GM23338 (cell line): ENCODE measurements around the gene TJAP1. TPM values are rescaled to one million over a fixed set of nuclear protein-coding genes. Genes with fewer than 3 reads are reported as not detected.

Source experiments
- ATAC-seq: fragments of 200-7000 bp; cut with Tn5 transposase; 3 replicates; pipeline ENCODE4 v1.9.1; 2020
- DNase-seq: peaks from one replicate; pipeline ENCODE4 v3.0.0-alpha.2; 2015; ENCODE audit warnings: low spot score
- H2AFZ ChIP-seq: fragments of 200-600 bp; sonication (generic); 2 replicates; pipeline ENCODE4 v1.8.0; 2016; ENCODE audit warnings: antibody characterized with exemption, mild to moderate bottlenecking, moderate library complexity
- H3F3A ChIP-seq: fragments of 200-600 bp; sonication (generic); replicated peaks from 2 replicates; pipeline ENCODE4 v1.8.0; 2017; ENCODE audit warnings: antibody characterized with exemption, mixed run types, low read depth
- H3K27ac ChIP-seq: fragments of 200-600 bp; sonication (generic); 2 replicates; pipeline ENCODE4 v1.6.1; 2016; ENCODE audit warnings: low read depth
- H3K27me3 ChIP-seq: fragments of 200-600 bp; sonication (generic); 2 replicates; pipeline ENCODE4 v1.8.0; 2016; ENCODE audit warnings: mild to moderate bottlenecking, mixed run types, moderate library complexity; ENCODE audit not compliant: insufficient read depth
- H3K36me3 ChIP-seq: fragments of 200-600 bp; sonication (generic); 2 replicates; pipeline ENCODE4 v1.8.0; 2016; ENCODE audit warnings: mild to moderate bottlenecking; ENCODE audit not compliant: insufficient read depth
- H3K4me1 ChIP-seq: fragments of 200-600 bp; sonication (generic); 2 replicates; pipeline ENCODE4 v1.8.0; 2016; ENCODE audit warnings: mild to moderate bottlenecking, moderate library complexity; ENCODE audit not compliant: insufficient read depth
- H3K4me2 ChIP-seq: fragments of 200-600 bp; sonication (generic); 2 replicates; pipeline ENCODE4 v1.7.1; 2017; ENCODE audit warnings: mixed run types
- H3K4me3 ChIP-seq: fragments of 200-600 bp; sonication (generic); 2 replicates; pipeline ENCODE4 v1.6.1; 2016; ENCODE audit warnings: mixed run types
- H3K79me2 ChIP-seq: fragments of 200-600 bp; sonication (generic); replicated peaks from 2 replicates; pipeline ENCODE4 v1.8.0; 2017; ENCODE audit warnings: mild to moderate bottlenecking; ENCODE audit not compliant: insufficient read depth
- H3K9me2 ChIP-seq: fragments of 200-600 bp; sonication (generic); 2 replicates; pipeline ENCODE4 v1.8.0; 2017; ENCODE audit not compliant: insufficient read depth
- H4K20me1 ChIP-seq: fragments of 200-600 bp; sonication (generic); replicated peaks from 2 replicates; pipeline ENCODE4 v1.8.0; 2017; ENCODE audit warnings: mild to moderate bottlenecking; ENCODE audit not compliant: insufficient read depth
- H3K27ac Mint-ChIP-seq: 2 replicates; pipeline ENCODE4 v1.8.0; 2020; ENCODE audit warnings: inconsistent platforms, mild to moderate bottlenecking, moderate library complexity, mixed read lengths
- H3K27me3 Mint-ChIP-seq: 3 replicates; pipeline ENCODE4 v1.8.0; 2022; ENCODE audit warnings: low read depth, mild to moderate bottlenecking, moderate library complexity, mixed read lengths, inconsistent platforms; ENCODE audit not compliant: insufficient read depth, poor library complexity
- H3K36me3 Mint-ChIP-seq: 3 replicates; pipeline ENCODE4 v1.8.0; 2021; ENCODE audit warnings: low read depth, mild to moderate bottlenecking, inconsistent platforms, moderate library complexity, mixed read lengths
- H3K4me1 Mint-ChIP-seq: 3 replicates; pipeline ENCODE4 v1.8.0; 2020; ENCODE audit warnings: mild to moderate bottlenecking, inconsistent platforms, mixed read lengths
- H3K4me3 Mint-ChIP-seq: 3 replicates; pipeline ENCODE4 v1.8.0; 2021; ENCODE audit warnings: moderate library complexity, mild to moderate bottlenecking, inconsistent platforms, mixed read lengths
- H3K9me3 Mint-ChIP-seq: 3 replicates; pipeline ENCODE4 v1.8.0; 2020; ENCODE audit warnings: moderate library complexity, mild to moderate bottlenecking, inconsistent platforms, mixed read lengths
- CREB1 ChIP-seq: fragments of 250-450 bp; sonication (Bioruptor Pico); IDR thresholded peaks from 2 replicates; pipeline ENCODE4 v1.5.0; 2020; ENCODE audit warnings: low read depth, mild to moderate bottlenecking, moderate library complexity
- EZH2 ChIP-seq: fragments of 200-600 bp; sonication (generic); IDR thresholded peaks from one replicate; pipeline ENCODE4 v1.8.0; 2017; ENCODE audit warnings: antibody characterized with exemption, mild to moderate bottlenecking, low read depth; ENCODE audit not compliant: unreplicated experiment
- NANOG ChIP-seq: IDR thresholded peaks from 2 replicates; pipeline ENCODE4 v1.6.1; 2016; ENCODE audit warnings: antibody characterized with exemption, borderline replicate concordance
- REST ChIP-seq: IDR thresholded peaks from one replicate; pipeline ENCODE4 v1.6.1; 2018; ENCODE audit warnings: antibody characterized with exemption; ENCODE audit not compliant: unreplicated experiment
- STAT1 ChIP-seq: IDR thresholded peaks from one replicate; pipeline ENCODE4 v1.6.1; 2016; ENCODE audit warnings: antibody characterized with exemption; ENCODE audit not compliant: unreplicated experiment
- ZNF331 ChIP-seq: fragments of 250-450 bp; sonication (Bioruptor Pico); IDR thresholded peaks from 2 replicates; pipeline ENCODE4 v1.5.0; 2020; ENCODE audit warnings: low read depth, mild to moderate bottlenecking, moderate library complexity
- polyA plus RNA-seq: library from polyadenylated mRNA; unstranded; fragments of >200 nt; fragmentation: Nextera tagmentation; extraction: Ambion mirVana; gene quantifications from 2 replicates; pipeline ENCODE4 v1.2.1, GENCODE V29; 2016
- total RNA-seq: library from RNA; depleted of rRNA; stranded (reverse); fragments of >200 nt; shearing (Covaris generic); gene quantifications from 2 replicates; pipeline ENCODE4 v1.2.3, GENCODE V29; 2014
- TF ChIP-seq, protein P1 (sequence below): fragments of 250-450 bp; sonication (Bioruptor Pico); IDR thresholded peaks from 2 replicates; pipeline ENCODE4 v1.5.0; 2020; ENCODE audit warnings: mild to moderate bottlenecking, moderate library complexity
- TF ChIP-seq, protein P2 (sequence below), 2 experiments: fragments of 200-600 bp in 1 of 2; sonication (generic) in 1 of 2; conservative IDR thresholded peaks; 2 replicates each; pipeline versions ENCODE4 v1.5.1 to v1.6.1; 2016 to 2017; ENCODE audit warnings: antibody characterized with exemption in 2 of 2, low read depth in 2 of 2, mild to moderate bottlenecking in 2 of 2, moderate library complexity in 1 of 2

The TJAP1 gene
- total and polyA plus RNA-seq, 2 experiments from 2014 or later, result 17.6 to 34.3 TPM

DNA sequence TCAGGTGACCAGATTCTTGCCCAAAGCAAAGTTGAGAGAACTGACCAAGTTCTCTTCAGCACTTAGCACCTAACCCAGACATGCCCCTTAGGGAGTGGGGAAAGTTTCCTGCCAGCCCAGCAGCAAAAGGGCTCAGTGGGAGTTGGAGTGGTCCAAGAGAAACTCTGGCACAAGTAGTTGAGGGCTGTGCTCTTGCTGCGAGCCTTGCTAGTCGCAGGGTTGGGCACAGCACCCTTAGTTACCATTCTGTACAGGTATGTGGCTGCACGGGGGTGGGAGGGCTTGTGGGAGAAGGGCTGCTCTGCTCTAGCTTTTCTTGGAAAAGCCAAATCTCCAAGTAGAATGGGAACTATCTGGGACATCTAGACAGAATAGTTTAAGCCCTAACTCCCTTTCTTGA lies 45.9 kb downstream of the TJAP1 start (continued):
- TF ChIP-seq REST, result no peak
- TF ChIP-seq EZH2, result no peak
- no peak for TF ChIP-seq ZNF331 (CRISPR knock-in tag)
- no peak for TF ChIP-seq STAT1

DNA sequence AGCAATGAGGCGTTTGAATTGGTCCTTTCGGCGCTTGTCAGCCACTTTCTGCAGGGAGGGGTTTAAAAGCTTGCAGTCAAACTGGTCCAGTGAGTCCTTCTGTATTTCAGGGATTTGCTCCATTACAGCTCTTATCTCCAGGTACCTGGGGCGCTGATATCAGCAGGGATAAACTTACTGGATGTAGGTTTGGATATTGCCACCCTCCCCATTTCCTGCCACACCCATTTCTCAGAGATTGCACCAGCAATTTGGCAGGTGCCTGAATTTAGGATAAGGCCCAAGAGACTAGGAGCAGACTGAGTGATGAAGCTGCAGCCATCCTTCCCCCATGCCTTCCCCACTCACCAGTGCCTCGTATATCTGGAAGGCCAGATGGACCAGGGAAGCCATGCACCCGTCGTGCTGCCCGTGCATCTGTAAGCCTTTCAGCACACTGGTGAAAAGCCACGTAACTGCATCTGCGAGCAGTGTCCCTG lies 47.2 kb downstream of the TJAP1 start:
- Histone ChIP-seq H3F3A (peaks cover 38% of the 10 kb centered on the region), H3K4me3 (no peak overlapping the region)
- H3K4me1 Mint-ChIP-seq, result no peaks in the 10 kb centered on the region

More for the DNA sequence above, 47.2 kb downstream of the TJAP1 start:
- Histone ChIP-seq H3K4me1 (no peaks in the 10 kb centered on the region), H3K4me2 (no peak overlapping the region), H3K27me3 (no peaks in the 10 kb centered on the region), H3K27ac (0 out of 2 replicates have a peak overlapping the region, but pooled peaks have one; percentile 45), H3K79me2 (no peaks in the 10 kb centered on the region), H3K36me3 (peaks cover 64% of the 10 kb centered on the region), H4K20me1 (peaks cover 23% of the 10 kb centered on the region), H2AFZ (no peak overlapping the region), H3K9me2 (no peaks in the 10 kb centered on the region)
- TF ChIP-seq REST (no peak), STAT1 (no peak), ZNF331 (CRISPR knock-in tag) (no peak), CREB1 (CRISPR knock-in tag) (no peak), NANOG (no peak), EZH2 (no peak)
- TF ChIP-seq, protein P1, sequence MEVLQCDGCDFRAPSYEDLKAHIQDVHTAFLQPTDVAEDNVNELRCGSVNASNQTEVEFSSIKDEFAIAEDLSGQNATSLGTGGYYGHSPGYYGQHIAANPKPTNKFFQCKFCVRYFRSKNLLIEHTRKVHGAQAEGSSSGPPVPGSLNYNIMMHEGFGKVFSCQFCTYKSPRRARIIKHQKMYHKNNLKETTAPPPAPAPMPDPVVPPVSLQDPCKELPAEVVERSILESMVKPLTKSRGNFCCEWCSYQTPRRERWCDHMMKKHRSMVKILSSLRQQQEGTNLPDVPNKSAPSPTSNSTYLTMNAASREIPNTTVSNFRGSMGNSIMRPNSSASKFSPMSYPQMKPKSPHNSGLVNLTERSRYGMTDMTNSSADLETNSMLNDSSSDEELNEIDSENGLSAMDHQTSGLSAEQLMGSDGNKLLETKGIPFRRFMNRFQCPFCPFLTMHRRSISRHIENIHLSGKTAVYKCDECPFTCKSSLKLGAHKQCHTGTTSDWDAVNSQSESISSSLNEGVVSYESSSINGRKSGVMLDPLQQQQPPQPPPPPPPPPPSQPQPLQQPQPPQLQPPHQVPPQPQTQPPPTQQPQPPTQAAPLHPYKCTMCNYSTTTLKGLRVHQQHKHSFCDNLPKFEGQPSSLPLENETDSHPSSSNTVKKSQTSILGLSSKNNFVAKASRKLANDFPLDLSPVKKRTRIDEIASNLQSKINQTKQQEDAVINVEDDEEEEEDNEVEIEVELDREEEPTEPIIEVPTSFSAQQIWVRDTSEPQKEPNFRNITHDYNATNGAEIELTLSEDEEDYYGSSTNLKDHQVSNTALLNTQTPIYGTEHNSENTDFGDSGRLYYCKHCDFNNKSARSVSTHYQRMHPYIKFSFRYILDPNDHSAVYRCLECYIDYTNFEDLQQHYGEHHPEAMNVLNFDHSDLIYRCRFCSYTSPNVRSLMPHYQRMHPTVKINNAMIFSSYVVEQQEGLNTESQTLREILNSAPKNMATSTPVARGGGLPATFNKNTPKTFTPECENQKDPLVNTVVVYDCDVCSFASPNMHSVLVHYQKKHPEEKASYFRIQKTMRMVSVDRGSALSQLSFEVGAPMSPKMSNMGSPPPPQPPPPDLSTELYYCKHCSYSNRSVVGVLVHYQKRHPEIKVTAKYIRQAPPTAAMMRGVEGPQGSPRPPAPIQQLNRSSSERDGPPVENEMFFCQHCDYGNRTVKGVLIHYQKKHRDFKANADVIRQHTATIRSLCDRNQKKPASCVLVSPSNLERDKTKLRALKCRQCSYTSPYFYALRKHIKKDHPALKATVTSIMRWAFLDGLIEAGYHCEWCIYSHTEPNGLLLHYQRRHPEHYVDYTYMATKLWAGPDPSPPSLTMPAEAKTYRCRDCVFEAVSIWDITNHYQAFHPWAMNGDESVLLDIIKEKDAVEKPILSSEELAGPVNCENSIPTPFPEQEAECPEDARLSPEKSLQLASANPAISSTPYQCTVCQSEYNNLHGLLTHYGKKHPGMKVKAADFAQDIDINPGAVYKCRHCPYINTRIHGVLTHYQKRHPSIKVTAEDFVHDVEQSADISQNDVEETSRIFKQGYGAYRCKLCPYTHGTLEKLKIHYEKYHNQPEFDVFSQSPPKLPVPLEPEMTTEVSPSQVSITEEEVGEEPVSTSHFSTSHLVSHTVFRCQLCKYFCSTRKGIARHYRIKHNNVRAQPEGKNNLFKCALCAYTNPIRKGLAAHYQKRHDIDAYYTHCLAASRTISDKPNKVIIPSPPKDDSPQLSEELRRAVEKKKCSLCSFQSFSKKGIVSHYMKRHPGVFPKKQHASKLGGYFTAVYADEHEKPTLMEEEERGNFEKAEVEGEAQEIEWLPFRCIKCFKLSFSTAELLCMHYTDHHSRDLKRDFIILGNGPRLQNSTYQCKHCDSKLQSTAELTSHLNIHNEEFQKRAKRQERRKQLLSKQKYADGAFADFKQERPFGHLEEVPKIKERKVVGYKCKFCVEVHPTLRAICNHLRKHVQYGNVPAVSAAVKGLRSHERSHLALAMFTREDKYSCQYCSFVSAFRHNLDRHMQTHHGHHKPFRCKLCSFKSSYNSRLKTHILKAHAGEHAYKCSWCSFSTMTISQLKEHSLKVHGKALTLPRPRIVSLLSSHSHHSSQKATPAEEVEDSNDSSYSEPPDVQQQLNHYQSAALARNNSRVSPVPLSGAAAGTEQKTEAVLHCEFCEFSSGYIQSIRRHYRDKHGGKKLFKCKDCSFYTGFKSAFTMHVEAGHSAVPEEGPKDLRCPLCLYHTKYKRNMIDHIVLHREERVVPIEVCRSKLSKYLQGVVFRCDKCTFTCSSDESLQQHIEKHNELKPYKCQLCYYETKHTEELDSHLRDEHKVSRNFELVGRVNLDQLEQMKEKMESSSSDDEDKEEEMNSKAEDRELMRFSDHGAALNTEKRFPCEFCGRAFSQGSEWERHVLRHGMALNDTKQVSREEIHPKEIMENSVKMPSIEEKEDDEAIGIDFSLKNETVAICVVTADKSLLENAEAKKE (CRISPR knock-in tag), result no peak
- TF ChIP-seq, protein P2, sequence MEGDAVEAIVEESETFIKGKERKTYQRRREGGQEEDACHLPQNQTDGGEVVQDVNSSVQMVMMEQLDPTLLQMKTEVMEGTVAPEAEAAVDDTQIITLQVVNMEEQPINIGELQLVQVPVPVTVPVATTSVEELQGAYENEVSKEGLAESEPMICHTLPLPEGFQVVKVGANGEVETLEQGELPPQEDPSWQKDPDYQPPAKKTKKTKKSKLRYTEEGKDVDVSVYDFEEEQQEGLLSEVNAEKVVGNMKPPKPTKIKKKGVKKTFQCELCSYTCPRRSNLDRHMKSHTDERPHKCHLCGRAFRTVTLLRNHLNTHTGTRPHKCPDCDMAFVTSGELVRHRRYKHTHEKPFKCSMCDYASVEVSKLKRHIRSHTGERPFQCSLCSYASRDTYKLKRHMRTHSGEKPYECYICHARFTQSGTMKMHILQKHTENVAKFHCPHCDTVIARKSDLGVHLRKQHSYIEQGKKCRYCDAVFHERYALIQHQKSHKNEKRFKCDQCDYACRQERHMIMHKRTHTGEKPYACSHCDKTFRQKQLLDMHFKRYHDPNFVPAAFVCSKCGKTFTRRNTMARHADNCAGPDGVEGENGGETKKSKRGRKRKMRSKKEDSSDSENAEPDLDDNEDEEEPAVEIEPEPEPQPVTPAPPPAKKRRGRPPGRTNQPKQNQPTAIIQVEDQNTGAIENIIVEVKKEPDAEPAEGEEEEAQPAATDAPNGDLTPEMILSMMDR (conservative IDR thresholded peaks at IDR 0.05; ENCODE audit: low read depth in 2 of 2), result no peak
- Mint-ChIP-seq H3K9me3 (no peaks in the 10 kb centered on the region; the same call in 2 of the 3 replicates), H3K27me3 (peaks cover 8% of the 10 kb centered on the region), H3K36me3 (peaks cover 79% of the 10 kb centered on the region; the same call in 2 of the 3 replicates), H3K27ac (no peak overlapping the region), H3K4me3 (no peak overlapping the region)
- no peak for ATAC-seq
- no peak for DNase-seq
